GM10266 (cell line): Measurements from ENCODE around the gene FAM111A.
A peak's percentile ranks its signal among the peaks of the same experiment; 100 is the strongest.

Source experiments
- DNase-seq: peaks from one replicate; pipeline ENCODE4 v3.0.0; 2012; ENCODE audit errors: extremely low spot score
- CTCF ChIP-seq: IDR thresholded peaks from 2 replicates; pipeline ENCODE4 v1.5.1; 2012; ENCODE audit warnings: mild to moderate bottlenecking, low read depth; ENCODE audit not compliant: control insufficient read depth, insufficient read depth; ENCODE audit errors: missing control alignments

Gene FAM111A

GRCh38 chr11:59183771-59184170 is 41.1 kb downstream of the FAM111A start:
- DNase-seq = no peak
- TF ChIP-seq CTCF = no peak

- no peak for TF ChIP-seq CTCF
- DNase-seq = no peak
Measured at GRCh38 chr11:59184691-59185339, 42.2 kb downstream of the FAM111A start.

- TF ChIP-seq CTCF = no peak
- no peak for DNase-seq
Measured at GRCh38 chr11:59185386-59185945, 42.8 kb downstream of the FAM111A start.

- peak; percentile 79 for DNase-seq
- TF ChIP-seq CTCF = peak; percentile 69
Measured at GRCh38 chr11:59186130-59186594, 43.5 kb downstream of the FAM111A start.

- TF ChIP-seq CTCF = no peak
- DNase-seq = no peak
Measured at GRCh38 chr11:59187035-59187434, 44.4 kb downstream of the FAM111A start.

GRCh38 chr11:59187587-59187986 is 44.9 kb downstream of the FAM111A start:
- DNase-seq = no peak
- TF ChIP-seq CTCF = no peak

GRCh38 chr11:59188954-59189353 is 46.3 kb downstream of the FAM111A start:
- TF ChIP-seq CTCF = no peak
- DNase-seq = no peak
